CD1c-positive myeloid dendritic cell (primary cell): ENCODE data around the gene DPYD.

ENCODE experiments used
- DNase-seq: peaks from one replicate; pipeline ENCODE4 v3.0.0-alpha.2; 2016; ENCODE audit errors: extremely low spot score

The DPYD gene

DNA sequence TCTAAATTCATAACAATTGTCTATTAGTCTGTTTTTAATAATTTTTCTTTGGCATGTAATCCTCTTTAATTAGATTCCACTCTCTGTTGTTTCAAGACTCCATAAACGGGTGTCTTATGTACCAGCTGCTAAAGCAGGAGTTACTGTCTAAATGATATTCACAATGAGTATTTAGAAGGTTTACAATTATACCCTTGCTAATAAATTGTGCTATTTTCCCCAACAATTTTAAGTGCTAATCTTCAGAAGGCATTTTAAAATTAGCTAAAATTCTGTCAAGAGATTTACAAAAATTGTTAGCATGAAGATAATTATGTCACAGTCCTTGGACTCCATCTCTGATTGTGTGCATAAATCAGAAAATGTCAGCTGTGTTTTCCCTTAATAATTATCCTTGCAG is 83.7 kb downstream of the DPYD start:
- no peak for DNase-seq

DNA sequence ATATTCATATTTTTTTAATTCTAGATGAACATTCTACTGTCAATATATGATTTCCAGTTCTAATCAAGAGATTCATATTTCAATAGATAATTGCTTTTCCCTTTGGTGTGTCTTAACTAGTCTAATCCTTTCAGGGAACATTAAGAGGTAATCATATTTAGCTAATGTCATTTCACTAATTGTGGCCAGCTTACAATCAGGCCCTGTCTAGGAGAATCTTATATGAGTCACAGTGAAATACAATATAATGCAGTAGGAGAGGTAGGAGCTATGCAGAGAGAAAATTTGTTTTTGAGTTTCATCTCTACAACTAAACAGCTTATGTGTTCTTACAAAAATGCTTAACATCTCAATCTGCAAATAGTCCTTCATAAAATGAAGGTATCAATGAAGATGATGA is 85.9 kb downstream of the DPYD start:
- no peak for DNase-seq

DNA sequence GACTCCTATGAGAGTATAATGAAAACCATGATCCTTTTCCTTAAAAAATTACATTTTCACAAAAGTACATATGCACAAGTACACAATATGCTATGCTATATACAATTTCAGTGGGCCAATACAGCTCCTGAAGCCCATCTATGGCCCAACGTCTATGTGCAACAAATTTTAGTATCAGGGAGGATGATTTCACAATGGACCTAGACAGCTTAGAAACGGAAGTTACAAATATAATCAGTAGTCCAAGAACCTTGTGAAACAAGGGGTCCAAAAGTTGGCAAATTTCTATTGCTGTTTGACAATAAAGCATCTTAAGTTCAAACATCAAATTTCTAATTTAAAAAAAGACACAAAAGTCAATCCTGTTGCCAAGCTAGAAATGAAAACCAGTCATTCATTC is 87.0 kb downstream of the DPYD start:
- DNase-seq = peak; percentile 59

DNA sequence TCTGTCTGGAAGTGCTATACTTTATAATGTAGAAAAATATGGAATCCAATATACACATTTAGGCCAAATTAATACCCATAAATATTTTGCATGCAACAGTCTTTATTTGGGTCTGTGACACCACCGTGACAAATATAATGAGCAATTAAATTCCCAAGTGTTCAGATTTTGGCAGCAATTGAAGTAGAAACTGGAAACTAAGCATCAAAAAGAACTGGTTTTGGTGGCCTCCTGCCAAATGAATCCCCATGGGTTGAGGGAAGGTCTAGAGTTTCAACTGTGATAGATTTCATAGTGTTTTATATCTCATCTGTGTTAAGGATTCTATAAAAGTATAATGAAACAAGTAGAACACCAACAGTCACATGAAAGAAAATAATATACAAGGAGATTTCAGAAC is 88.4 kb downstream of the DPYD start:
- DNase-seq = no peak

DNA sequence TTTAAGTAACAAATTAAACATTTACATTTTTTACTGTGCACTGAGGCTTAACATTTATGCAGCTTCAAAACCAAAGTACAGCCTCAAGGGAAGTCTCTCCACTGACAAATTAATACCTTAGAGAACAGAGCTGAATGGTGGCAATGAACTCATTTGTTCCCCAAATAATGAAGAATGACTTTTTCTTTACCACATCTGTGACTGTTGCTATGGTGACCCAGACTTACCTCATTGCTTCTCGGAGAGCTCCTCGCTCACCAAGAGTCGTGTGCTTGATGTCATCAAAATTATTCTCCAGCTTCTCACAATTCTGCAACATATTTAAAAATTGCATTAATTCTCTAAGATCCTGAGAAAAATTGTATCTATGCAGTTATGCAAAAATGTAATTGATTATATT is 92.9 kb downstream of the DPYD start:
- DNase-seq = peak; percentile 26

DNA sequence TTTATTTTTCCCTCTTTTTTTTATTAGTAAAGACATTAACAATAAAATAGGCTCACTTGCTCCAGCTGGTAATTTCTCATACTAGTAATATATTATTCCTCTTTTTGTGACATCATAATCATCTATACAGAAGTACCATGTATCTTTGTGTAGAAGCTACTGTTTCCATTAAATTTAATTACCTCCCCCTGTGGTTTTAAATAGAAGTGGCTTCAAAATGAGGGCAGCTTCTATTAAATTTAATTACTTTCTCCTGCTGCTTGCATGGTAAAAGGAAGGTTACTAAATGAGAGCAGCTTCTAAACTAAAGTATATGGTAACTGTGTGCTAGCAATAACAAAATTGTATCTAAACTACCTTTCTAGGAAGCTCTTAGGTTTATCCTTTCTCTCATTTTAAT is 94.0 kb downstream of the DPYD start:
- no peak for DNase-seq

DNA sequence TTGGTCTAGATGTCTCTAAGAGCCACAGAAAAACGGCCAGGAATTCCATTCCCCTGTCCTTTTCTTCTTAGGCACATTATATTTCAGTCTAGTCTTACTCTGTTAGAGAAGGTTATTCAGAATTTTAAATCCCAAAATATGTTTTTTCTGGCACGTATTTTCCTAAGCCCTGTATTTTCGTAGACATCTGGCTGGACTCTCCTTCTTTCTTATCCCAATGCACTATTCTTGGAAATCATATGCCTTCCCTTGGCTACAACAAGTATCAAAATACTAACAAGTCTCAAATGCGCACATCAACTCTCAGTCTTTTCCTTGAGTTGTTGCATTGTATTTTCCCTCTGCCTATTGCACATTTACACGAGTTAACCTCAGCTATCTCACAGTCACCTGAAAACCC is 96.2 kb downstream of the DPYD start:
- no peak for DNase-seq

DNA sequence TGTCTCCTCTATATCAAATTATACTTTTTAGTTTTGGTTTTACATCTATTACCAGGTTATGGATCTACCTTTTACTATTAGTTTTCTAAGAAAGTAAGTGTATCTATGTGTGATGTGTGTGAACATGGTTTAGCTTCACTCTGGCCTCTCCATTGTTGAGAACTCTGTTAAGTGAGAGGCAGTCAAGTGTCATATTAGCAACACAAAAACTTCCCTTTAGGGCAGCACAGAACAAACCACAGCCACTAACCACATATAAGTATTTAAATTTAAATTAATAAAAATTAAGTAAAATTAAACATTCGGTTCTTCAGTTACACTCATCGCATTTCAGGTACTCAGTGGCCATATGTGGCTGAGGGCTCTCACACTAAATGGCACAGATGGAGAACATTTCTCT is 96.6 kb downstream of the DPYD start:
- no peak for DNase-seq

DNA sequence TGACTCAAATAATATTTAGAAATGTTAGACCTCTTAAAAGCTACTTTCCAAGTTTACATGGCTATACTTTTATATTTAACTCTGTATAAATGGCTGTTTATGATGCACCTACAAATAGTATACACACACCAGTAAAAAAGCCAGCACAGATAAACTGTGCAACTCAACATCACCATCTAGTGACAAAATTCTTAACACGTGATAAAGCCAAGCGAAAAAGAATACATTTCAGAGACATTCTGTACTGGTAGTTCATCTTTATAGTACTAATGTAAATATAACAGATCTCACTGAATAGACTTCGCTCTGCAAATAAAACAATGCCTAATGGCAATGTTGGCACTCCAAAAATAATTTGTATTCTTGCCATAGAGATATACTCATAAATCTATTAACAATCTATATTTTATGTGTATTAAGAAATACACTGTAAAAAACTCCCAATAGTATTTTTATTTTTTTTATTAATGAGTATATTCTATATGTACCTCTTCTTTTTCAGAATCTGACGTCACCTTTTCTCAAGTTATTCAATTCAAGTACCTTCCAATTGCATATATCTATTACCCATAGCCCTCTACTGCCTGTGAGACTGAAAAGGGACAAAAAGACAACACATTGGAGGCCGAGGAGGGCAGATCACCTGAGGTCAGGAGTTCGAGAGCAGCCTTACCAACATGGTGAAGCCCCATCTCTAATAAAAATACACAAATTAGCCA is 100.2 kb downstream of the DPYD start:
- DNase-seq = peak; percentile 35

DNA sequence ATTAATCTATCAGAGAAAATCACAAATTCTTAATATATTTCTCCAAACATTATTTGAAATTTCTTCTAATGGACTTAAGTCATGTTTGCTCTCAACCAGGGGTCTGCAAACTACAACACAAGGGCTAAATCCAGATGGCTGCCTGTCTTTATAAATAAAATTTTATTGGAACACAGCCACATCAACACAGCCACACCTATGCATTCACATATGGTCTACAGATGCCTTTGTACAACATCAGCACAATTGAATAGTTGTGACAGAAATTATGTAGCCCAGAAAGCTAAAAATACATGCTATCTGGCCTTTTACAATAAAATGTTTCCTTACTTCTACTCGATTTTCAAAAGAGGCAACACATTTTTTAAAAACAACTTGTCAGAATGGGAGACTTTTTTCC is 103.9 kb downstream of the DPYD start:
- DNase-seq = no peak

DNA sequence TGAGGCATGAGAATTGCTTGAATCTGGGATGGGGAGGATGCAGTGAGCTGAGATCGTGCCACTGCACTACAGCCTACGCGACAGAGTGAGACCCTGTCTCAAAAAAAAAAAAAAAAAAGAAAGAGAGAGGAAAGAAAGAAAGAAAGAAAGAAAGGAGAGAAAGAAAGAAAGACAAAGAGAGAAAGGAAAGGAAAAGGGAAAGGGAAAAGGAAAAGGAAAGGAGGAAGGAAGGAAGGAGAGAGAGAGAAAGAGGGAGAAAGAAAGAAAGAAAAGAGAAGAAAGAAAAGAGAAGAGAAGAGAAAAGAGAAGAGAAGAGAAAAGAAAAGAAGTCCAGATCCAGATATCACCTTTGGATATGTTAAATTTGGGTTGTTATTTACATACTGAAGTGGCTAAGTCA is 106.0 kb downstream of the DPYD start:
- DNase-seq = no peak

DNA sequence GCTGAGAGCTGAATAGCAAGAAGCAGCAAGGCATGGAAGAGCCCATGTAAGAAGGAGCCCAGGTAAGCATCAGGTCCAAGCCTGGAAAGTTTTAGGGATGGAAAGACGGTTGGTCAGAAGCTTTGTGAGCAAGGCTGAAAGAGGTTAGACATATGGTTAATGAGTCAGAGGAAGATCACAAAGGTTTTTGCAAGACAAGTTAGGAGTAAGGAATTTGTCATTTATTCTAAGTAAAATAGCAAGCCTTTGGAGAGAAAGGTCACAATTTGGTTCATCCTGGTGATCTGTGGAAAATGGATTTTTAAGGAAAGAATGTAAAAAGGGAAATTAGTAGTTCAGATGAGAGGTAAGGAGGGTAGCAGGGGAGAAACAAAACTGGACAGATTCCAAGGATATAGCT is 106.7 kb downstream of the DPYD start:
- no peak for DNase-seq

DNA sequence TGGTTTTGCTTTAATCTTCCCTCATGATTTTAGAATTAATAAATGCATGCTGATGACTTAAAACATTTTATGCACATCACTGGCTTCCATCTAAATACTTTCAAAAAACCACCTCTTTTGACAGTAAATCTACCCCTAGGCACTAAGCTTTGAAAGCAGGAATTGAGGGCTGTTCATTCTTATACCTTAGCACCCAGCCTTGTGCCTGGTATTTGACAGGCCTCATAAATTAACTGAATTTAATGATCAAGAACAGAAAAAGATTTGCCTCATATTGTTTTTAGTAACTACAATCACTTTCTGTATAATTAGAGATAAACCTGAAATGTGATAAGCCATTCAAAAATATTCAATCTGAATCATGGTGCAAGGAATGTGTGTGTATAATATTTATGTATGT is 108.8 kb downstream of the DPYD start:
- no peak for DNase-seq

DNA sequence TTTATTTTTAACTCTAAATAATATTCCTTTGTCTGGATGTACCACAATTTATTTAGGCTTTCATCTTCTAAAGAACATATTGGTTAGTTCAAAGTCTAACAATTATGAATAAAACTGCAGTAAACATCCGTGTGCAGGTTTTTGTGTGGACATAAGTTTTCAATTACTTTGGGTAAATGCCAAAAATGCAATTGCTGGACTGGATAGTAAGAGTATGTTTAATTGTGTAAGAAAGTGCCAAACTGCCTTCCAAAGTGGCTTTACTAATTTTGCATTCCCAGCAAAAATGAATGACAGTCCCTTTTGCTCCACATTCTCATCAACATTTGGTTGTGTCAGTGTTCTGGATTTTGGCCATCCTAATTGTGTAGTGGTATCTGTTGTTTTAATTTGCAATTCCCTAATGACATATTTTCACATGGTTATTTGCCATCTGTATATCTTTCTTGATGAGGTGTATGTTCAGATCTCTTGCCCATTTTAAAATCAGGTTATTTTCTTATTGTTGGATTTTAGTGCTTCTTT is 113.8 kb downstream of the DPYD start:
- DNase-seq = no peak

DNA sequence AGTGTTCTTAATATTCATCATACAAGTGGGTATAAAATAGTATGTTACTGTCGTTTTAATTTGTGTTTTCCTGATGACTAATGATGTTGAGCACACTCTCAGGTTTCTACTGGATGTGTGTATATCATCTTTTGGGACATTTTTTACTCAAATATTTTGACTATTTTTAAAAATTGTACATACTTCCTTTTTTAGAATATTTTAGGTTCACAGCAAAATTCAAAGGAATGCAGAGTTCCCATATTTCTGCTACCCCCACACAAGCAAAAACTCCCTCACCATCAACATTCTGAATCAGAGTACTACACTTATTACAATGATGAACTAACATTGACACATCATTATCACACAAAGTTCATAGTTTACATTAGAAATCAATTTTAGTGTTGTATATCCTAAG is 114.5 kb downstream of the DPYD start:
- peak; percentile 55 for DNase-seq

DNA sequence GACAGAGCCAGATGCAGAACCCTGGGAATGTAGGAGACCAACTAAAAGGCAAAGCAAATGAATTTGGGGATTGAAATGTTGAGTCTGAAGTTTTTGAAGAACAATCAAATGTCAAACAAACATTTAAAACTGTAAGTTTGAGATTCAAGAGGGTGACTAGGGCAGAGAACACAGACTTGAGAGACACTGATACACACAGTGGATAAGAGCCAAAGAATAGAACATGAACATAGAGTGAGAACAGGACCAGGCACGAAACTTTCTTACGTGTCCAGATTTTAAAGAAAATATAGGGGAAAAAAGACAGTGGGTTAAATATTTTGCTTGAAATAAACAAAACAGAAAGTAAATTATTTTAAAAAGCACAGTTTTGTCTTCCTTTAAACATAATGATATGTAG is 115.7 kb downstream of the DPYD start:
- no peak for DNase-seq

DNA sequence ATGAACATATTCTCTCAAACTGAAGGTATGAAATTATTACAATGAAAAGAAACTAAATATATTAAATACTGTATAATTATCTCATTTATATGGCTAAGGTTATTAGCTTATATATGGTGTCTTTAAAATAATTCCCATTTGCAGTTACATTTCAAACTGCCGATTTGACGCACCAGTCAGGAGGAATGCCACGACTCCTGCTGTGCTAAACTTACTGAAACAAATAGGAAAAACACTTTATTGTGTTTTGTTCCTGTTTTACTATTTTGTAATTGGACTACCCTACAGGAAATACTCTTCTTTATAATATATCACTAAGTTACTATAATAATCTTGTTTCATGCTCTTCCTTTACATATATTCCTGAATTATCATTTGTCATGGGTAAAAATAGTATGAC is 117.8 kb downstream of the DPYD start:
- no peak for DNase-seq

DNA sequence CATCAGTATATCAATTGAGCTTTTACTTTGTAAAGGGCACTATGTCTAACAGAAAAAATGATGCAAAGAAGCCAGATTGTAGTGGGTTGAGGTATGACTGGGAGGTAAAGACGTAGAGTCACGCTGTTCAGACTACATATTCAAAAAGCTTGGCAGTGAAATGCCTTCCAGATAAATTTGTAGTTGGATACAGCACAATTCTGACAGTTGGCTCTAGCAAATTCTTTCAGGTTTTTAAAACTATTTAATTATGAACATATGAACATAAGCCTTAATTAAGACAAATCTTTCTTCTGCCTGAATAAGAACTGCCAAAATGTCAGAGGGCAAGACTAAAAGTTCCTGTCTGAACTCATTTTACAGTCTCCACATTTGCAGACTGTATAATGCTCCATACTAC is 118.8 kb downstream of the DPYD start:
- no peak for DNase-seq

DNA sequence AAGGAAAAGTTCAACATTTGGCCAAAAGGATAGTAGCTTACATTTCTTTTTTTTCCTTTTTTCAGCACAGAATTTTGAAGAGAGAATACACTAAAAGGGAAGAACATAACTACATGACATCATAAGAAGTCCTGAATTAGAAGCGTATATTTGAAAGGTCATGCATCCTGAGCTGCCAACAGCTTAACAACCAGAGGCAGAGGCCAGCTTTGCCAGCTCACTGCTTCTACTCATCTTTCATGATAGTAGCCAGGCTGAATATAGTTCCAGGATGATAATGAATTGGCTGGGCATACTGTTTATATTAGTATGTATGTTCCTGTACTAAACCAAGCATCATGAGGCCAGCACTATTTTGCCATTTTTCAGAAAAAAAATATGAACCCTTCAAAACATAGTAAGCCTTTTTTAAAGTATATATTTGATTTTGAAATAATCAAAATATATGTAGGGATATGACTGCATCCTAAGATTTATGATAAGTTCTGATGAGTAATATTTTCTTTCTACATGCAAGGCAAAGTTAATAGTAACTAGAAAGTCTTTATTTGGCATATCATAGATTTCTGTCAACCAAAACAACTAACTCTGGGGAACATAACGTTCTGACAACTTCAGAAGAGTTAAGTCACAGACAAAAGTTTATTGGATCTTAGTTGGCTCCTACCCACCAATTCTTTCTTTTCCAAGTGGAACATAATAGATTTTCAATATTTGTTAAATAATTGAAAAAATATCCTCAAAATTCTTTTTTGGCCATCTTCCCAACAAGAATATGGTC is 123.2 kb downstream of the DPYD start:
- no peak for DNase-seq

DNA sequence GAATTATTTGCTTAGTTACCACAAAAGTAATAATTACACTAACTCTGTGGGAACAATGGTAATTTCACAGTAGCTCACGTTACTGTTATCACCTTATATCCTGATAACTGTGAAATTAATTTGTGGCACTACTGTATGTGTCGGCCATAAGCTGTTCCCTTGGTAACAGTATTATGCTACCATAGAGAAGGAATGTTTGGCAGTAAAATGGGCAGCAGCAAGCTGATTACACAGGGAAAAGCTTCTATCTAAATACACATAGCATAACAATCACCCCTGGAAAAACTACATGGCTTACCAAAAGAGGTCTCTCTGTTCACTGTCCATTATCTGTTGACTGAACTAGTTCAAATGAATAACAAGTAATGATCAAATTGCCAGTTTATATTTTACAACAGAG is 124.1 kb downstream of the DPYD start:
- DNase-seq = no peak

DNA sequence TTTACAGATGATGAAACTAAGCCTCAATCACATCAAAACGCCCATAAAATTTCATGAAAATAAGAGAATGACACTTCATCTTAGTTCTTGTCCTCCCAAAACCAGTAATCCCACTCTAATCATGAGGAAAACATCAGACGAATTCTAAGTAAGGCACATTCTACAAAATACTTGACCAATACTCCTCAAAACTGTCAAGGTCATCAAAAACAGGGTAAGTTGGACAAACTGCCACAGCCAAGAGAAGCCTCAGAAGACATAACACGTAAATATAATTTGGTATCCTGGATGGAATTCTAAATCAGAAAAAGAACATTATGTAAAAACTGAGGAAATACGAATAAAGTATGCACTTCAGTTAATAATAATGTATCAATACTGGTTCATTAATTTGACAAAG is 128.2 kb downstream of the DPYD start:
- no peak for DNase-seq

DNA sequence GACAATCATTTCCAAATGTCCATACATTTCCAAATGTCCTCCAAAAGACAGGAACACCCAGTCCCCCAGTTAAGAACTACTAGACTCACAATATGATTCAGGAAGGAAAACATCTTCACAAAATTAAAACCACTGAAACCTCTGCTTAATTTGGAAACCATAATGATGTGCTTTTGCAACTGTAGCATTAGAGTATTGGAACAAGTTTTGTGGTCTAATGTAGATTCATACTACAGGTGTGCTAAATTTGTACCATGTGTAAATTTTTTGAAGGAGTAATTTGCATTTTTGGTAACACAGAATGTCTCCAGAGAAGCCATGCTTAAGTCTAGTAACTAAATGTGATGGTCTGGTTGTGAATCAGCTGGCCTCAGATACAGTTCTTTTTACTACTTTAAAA is 129.6 kb downstream of the DPYD start:
- no peak for DNase-seq

DNA sequence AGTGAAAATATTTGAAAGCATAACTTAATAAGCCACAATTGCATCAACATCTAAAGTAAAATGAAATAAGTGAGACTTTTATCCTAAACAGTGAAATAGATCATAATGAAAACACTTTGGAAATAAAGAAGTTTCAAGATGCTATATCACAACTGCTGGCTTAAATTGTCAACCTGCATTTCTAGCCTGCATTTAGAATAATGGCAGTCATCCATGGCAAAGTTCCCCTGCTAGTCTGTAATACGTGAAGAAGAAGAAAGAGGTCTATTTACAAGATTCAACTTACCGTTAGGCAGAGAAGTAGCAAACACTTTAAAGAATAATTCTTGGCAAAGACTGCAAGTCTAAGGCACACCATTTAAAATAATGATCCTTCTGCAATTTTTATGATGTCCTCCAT is 133.6 kb downstream of the DPYD start:
- no peak for DNase-seq
